ENCODE data around the gene EIF3A. TPM values are rescaled to one million over a fixed set of nuclear protein-coding genes. Genes with fewer than 3 reads are reported as not detected.

The EIF3A gene
- total RNA-seq, 1 donor: 135 TPM

DNA sequence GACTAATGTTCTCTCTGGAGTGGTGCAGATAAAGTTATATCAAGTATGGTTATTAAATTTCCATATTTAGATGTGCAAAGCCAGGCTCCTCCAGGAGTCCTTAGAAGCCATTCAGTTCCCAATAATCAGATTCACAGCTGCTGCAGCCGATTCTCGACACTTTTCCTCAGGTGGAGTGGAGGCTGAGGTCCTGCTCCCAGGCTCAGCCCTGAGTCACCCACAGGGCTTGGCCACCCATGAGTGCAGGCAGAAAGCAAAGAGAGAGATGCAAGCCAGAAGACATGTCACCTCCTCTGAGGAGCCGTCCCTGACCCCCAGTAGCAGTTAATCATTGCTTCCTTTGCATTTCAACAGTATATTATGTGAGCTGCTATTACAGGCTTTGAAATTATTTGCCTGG lies 87.4 kb downstream of the EIF3A start:
- Histone ChIP-seq H3K4me1 (ENCODE audit: insufficient read depth, low read length) (no peaks in the 10 kb centered on the region), H3K4me3 (ENCODE audit: insufficient read depth, low read length) (no peak overlapping the region), H3K79me2 (ENCODE audit: insufficient read depth, low read length) (no peaks in the 10 kb centered on the region), H4K20me1 (ENCODE audit: insufficient read depth, low read length) (no peaks in the 10 kb centered on the region), H3K4me2 (ENCODE audit: insufficient read depth, low read length) (no peak overlapping the region), H3K27me3 (ENCODE audit: insufficient read depth, low read length) (peaks cover 36% of the 10 kb centered on the region), H3K27ac (ENCODE audit: low read depth, low read length) (no peak overlapping the region), H3K36me3 (ENCODE audit: insufficient read depth, low read length) (no peaks in the 10 kb centered on the region), H3K9me3 (ENCODE audit: low read depth, low read length) (no peaks in the 10 kb centered on the region), H2AFZ (ENCODE audit: low read length) (no peak overlapping the region)
- TF ChIP-seq, protein P1, sequence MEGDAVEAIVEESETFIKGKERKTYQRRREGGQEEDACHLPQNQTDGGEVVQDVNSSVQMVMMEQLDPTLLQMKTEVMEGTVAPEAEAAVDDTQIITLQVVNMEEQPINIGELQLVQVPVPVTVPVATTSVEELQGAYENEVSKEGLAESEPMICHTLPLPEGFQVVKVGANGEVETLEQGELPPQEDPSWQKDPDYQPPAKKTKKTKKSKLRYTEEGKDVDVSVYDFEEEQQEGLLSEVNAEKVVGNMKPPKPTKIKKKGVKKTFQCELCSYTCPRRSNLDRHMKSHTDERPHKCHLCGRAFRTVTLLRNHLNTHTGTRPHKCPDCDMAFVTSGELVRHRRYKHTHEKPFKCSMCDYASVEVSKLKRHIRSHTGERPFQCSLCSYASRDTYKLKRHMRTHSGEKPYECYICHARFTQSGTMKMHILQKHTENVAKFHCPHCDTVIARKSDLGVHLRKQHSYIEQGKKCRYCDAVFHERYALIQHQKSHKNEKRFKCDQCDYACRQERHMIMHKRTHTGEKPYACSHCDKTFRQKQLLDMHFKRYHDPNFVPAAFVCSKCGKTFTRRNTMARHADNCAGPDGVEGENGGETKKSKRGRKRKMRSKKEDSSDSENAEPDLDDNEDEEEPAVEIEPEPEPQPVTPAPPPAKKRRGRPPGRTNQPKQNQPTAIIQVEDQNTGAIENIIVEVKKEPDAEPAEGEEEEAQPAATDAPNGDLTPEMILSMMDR (IDR thresholded peaks at IDR 0.05; ENCODE audit: extremely low read depth, low read depth, low read length): no peak
- no peak for DNase-seq (ENCODE audit: insufficient read length, low spot score, missing footprints)

DNA sequence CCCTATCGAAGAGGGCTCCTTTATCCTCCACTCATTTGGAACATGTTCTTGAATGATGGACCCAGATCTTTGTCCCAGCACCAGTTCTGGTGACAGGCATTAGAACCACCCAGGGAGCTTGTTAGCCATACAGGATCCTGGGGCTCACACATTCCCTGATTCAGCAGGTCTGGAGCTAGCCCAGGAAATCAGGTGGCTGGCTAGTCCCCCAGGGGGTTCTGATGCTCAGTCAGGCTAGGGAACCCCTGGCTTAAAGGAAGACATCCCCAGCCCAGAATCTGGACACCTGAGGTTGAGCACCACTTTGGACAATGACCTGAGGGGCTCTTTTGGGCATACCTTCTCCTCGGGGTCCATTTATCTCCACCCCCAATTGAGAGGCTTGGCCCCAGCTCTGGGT lies 88.1 kb downstream of the EIF3A start:
- Histone ChIP-seq H3K79me2 (ENCODE audit: insufficient read depth, low read length) (no peaks in the 10 kb centered on the region), H3K4me1 (ENCODE audit: insufficient read depth, low read length) (no peaks in the 10 kb centered on the region), H3K4me3 (ENCODE audit: insufficient read depth, low read length) (no peak overlapping the region), H2AFZ (ENCODE audit: low read length) (no peak overlapping the region), H3K27me3 (ENCODE audit: insufficient read depth, low read length) (peaks cover 33% of the 10 kb centered on the region), H3K4me2 (ENCODE audit: insufficient read depth, low read length) (no peak overlapping the region), H3K9me3 (ENCODE audit: low read depth, low read length) (no peaks in the 10 kb centered on the region), H4K20me1 (ENCODE audit: insufficient read depth, low read length) (no peaks in the 10 kb centered on the region), H3K27ac (ENCODE audit: low read depth, low read length) (no peak overlapping the region), H3K36me3 (ENCODE audit: insufficient read depth, low read length) (no peaks in the 10 kb centered on the region)
- DNase-seq (ENCODE audit: insufficient read length, low spot score, missing footprints): no peak
- TF ChIP-seq, protein P1 (IDR thresholded peaks at IDR 0.05; ENCODE audit: extremely low read depth, low read depth, low read length): no peak

DNA sequence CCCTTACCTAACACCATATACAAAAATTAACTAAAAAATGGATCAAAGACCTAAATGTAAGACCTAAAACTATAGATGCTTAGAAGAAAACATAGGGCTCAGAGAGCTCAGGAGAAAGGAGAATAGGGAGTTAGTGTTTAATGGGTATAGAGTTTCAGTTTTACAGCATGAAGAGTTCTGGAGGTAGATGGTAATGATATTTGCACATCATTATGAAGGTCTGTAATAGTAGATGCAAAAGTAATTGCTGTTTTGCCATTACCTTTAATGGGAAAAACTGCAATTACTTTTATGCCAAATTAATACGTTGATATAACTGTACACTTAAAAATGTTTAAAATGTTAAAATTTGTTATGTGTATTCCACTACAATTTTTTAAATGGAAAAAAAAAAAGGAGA lies 90.3 kb downstream of the EIF3A start:
- Histone ChIP-seq H3K4me2 (ENCODE audit: insufficient read depth, low read length) (no peak overlapping the region), H2AFZ (ENCODE audit: low read length) (no peak overlapping the region), H3K27me3 (ENCODE audit: insufficient read depth, low read length) (peaks cover 25% of the 10 kb centered on the region), H3K4me1 (ENCODE audit: insufficient read depth, low read length) (no peaks in the 10 kb centered on the region), H3K4me3 (ENCODE audit: insufficient read depth, low read length) (no peak overlapping the region), H4K20me1 (ENCODE audit: insufficient read depth, low read length) (no peaks in the 10 kb centered on the region), H3K9me3 (ENCODE audit: low read depth, low read length) (no peaks in the 10 kb centered on the region), H3K27ac (ENCODE audit: low read depth, low read length) (no peak overlapping the region), H3K79me2 (ENCODE audit: insufficient read depth, low read length) (no peaks in the 10 kb centered on the region), H3K36me3 (ENCODE audit: insufficient read depth, low read length) (no peaks in the 10 kb centered on the region)
- TF ChIP-seq, protein P1 (IDR thresholded peaks at IDR 0.05; ENCODE audit: extremely low read depth, low read depth, low read length): no peak
- DNase-seq (ENCODE audit: insufficient read length, low spot score, missing footprints): no peak

DNA sequence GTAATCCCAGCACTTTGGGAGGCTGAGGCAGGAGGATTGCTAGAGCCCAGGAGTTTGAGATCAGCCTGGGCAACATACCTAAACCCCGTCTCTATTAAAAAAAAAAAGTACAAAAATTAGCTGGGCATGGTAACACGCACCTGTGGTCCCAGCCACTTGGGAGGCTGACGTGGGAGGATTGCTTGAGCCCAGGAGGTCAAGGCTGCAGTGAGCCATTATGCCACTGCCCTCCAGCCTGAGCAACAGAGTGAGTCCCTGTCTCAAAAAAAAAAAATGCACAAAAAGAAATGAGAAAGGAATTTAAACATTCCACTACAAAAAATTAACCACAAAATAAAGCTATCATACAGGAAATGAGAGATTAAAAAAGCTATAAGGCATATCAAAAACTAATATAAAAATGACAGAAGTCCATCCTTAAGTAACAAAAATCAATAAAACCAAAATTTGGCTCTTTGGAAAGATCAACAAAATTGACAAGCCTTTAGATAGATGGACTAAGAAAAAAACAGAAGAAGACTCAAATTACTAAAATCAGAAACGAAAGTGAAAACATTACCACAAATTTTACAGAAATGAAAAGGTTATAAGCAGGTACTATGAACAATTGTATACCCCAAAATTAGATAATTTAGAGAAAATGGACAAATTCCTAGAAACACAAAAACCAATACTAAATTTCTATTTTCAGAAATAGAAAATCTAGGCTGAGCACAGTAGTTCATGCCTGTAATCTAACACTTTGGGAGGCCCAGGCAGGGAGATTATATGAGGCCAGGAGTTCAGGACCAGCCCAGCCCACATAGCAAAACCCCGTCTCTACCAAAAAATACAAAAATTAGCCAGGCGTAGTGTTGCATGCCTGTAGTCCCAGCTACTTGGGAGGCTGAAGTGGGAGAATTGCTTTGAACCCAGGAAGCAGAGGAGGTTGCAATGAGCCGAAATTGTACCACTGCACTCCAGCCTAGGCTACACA lies 93.5 kb downstream of the EIF3A start:
- Histone ChIP-seq H3K9me3 (ENCODE audit: low read depth, low read length) (no peaks in the 10 kb centered on the region), H4K20me1 (ENCODE audit: insufficient read depth, low read length) (no peaks in the 10 kb centered on the region), H3K79me2 (ENCODE audit: insufficient read depth, low read length) (no peaks in the 10 kb centered on the region), H3K36me3 (ENCODE audit: insufficient read depth, low read length) (no peaks in the 10 kb centered on the region), H3K4me3 (ENCODE audit: insufficient read depth, low read length) (no peak overlapping the region), H3K27me3 (ENCODE audit: insufficient read depth, low read length) (peaks cover 10% of the 10 kb centered on the region), H2AFZ (ENCODE audit: low read length) (no peak overlapping the region), H3K4me2 (ENCODE audit: insufficient read depth, low read length) (no peak overlapping the region), H3K4me1 (ENCODE audit: insufficient read depth, low read length) (no peaks in the 10 kb centered on the region), H3K27ac (ENCODE audit: low read depth, low read length) (no peak overlapping the region)
- DNase-seq (ENCODE audit: insufficient read length, low spot score, missing footprints): no peak
- TF ChIP-seq, protein P1 (IDR thresholded peaks at IDR 0.05; ENCODE audit: extremely low read depth, low read depth, low read length): no peak

Measured in osteoblast (primary cell).